ENCODE measurements around the gene ATP5PB.

The ATP5PB gene

GRCh38 chr1:111446967-111447892, 2.0 kb upstream of the ATP5PB start:
- DNase-seq (ENCODE audit: low read depth in 3 of 3) = no peak

DNA sequence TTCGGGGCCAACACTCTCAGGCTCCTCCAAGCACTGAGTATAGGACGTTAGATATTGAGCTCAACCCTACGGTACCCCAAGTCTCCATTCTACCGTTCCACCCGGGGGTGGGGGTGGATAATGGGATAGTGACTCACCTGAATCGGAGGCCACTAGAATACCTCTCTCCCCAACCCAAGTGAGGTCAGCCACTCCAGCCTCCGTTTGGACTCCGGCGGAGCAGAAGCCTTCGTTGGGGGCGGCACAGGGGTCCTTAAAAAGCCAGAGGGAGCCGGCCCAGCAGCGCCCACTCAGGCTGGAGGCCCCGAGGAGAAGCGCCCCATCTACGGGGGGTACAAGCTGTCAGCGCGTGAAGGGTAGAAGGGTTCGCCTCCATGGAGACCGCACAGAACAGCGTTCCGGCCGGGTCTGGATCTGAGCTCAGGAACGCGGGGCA, 764 bp upstream of the ATP5PB start:
- DNase-seq (ENCODE audit: low read depth in 3 of 3) = peak; percentile 4 to 21 (median 6)

DNA sequence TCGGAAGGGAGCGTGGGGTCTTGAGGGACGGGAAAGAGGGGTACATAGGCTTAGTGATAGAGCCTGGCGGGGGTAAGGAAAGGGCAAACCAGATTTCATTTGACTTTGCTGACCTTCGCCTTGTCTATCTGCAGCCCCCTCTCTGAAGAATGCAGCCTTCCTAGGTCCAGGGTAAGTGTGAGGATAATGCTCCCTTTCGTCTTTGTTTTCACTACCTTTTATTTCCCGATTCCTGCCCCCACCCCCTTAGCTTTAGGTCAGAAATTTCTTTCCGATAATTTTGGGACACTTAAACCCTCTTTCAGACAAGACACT, 396 bp downstream of the ATP5PB start:
- DNase-seq (ENCODE audit: low read depth in 3 of 3) = no peak

DNA sequence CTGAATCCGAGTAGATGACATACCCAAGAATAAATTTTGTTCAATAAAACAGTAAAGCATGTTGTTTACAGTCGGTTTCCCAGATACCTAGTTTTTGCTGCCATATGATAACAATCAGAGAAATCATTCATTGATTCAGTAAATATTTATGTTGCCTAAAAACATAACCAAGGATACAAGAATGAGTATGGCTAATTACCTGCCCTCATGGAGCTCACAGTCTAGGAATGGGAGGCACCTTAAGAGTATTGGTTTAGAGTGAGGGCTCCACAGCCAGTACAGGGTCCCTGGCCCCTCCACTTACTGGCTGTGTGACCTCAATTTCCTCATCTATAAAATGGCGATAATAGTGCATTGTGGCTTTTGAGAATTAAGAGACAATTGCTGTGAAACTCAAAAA, 921 bp downstream of the ATP5PB start:
- no peak for DNase-seq (ENCODE audit: low read depth in 3 of 3)

- no peak for DNase-seq (ENCODE audit: low read depth in 3 of 3)
Observed at GRCh38 chr1:111452581-111452980, 3.3 kb downstream of the ATP5PB start.

- no peak for DNase-seq (ENCODE audit: low read depth in 3 of 3)
Observed at GRCh38 chr1:111453706-111454105, 4.4 kb downstream of the ATP5PB start.

GRCh38 chr1:111454859-111455641, 5.8 kb downstream of the ATP5PB start:
- DNase-seq (ENCODE audit: low read depth in 3 of 3) = no peak

GRCh38 chr1:111455642-111456031, 6.4 kb downstream of the ATP5PB start:
- no peak for DNase-seq (ENCODE audit: low read depth in 3 of 3)

- DNase-seq (ENCODE audit: low read depth in 3 of 3) = no peak
Observed at GRCh38 chr1:111461765-111462164, 12.5 kb downstream of the ATP5PB start.

DNA sequence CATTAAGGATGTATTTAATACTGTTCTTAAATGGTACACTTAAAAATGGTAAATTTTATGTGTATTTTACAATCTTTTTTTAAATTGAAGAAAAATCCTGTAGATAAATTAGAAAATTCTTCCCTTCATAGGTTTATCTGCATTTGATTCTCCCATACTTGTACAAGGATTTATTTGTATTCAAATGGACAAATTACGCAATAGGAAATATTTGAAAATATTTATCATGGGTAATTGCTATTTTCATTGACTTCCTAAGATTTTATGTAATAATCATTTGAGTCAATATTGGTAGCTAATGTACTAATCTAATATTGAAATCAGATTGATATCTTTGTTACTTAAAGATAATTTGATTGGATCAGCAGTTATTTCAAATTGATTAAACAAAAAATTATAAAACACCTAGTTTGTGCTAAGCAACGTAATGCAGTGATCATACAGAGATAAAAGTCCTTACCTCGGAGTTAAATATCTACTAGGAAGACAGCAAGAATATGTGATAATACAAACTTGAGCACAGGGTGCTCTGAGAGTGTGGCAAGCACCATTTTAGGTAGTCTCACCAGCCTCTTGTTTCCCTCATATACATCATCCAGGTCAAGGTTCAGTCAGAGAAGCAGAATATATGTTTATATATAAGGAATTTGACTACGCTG, 13.2 kb downstream of the ATP5PB start:
- DNase-seq (ENCODE audit: low read depth in 3 of 3) = no peak

- no peak for DNase-seq (ENCODE audit: low read depth in 3 of 3)
Observed at GRCh38 chr1:111463029-111463683, 13.9 kb downstream of the ATP5PB start.

- no peak for DNase-seq (ENCODE audit: low read depth in 3 of 3)
Observed at GRCh38 chr1:111465754-111466153, 16.5 kb downstream of the ATP5PB start.

DNA sequence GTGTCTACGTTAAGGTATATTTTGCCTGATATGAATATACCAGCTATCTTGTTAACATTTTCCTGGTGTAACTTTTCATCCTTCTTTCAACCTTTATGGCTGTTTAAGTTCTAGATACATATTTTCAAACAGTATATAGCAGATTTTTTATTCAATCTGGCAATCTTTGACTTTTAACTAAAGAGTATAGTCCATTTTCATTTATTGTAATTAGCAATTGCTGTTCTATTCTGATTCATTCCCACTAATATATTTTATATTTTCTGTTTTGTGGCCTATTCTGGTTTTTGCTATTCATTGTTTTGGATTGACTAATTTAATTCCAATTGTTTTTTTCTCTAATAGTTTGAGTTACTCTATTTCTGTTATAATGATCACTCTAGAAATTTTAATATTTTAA, 17.2 kb downstream of the ATP5PB start:
- DNase-seq (ENCODE audit: low read depth in 3 of 3) = no peak

GRCh38 chr1:111467865-111468716, 18.8 kb downstream of the ATP5PB start:
- no peak for DNase-seq (ENCODE audit: low read depth in 3 of 3)

- no peak for DNase-seq (ENCODE audit: low read depth in 3 of 3)
Observed at GRCh38 chr1:111468717-111469100, 19.4 kb downstream of the ATP5PB start.

DNA sequence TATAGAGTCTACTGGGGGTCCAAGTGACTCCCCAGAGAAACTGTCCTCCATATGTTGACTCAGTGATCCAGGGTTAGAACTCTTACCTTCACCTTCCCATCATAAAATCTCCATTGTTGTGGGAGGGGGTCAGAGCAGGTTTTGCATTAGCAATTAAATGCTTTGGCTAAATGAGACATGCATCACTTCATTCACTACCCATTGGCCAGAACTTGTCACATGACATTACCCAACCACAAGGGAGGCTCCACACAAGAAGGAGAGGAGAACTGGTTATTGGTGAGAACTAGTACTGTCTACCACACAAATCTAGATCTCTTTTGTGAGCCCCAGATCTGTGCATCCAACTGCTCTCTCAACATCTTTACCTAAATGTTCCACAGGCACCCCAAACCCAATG, 20.3 kb downstream of the ATP5PB start:
- no peak for DNase-seq (ENCODE audit: low read depth in 3 of 3)

GRCh38 chr1:111470596-111470995, 21.3 kb downstream of the ATP5PB start:
- no peak for DNase-seq (ENCODE audit: low read depth in 3 of 3)

DNA sequence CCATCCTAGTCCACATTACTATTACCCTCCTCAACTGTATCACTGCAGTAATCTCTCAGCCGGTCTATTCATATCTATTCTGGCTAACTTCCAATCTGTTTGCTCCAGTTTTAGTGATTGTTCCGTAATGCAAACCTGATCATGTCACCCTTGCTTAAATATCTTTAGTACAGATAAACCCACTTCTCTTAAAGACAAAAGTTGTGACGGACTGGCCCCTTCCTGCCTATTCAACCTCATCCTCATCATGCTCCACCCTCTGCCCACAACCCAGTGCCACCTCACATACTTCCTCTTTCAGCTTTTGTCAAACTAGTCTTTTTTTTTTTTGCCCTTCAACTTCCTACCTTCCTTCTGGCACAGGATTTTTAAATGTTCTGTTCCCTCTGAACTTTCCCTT, 21.7 kb downstream of the ATP5PB start:
- DNase-seq (ENCODE audit: low read depth in 3 of 3) = peak; percentile 22 to 56 (median 32)

DNA sequence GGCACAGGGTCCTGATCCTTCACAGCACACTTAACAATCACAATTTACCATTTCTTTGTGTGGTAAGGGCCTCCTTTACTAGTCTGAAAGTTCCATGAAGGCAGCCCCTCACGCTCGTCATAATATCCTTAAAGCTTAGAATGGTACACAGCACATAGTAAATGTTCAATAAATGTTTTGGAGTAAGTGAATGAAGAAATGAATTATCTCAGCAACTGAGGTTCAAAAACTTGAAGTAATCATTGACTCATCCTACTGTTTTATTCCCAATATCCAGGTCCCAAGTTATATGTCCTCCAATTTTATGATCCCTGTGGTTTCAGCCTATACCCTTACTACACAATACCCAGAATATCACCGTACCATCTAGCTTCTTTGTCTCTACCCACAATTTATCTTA, 22.3 kb downstream of the ATP5PB start:
- no peak for DNase-seq (ENCODE audit: low read depth in 3 of 3)

DNA sequence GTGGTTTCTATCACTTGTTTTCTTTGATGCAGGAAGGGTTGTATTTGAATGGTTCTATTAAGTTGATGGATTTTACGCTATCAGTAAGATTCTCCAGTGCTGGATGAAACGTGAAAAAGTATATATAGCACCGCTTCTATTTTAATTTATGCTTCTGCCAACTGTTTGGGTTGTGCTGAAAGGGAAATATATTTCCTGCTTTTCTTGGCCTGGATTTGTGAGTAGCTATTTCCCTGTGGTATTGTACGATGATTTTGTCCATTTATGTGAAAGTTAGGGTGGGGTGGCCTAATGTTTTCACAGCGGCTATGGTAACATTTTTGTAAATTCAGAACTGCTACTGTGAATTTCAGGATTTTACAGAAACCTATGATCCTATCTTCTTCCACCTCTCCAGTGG, 24.8 kb downstream of the ATP5PB start:
- DNase-seq (ENCODE audit: low read depth in 3 of 3) = no peak

DNA sequence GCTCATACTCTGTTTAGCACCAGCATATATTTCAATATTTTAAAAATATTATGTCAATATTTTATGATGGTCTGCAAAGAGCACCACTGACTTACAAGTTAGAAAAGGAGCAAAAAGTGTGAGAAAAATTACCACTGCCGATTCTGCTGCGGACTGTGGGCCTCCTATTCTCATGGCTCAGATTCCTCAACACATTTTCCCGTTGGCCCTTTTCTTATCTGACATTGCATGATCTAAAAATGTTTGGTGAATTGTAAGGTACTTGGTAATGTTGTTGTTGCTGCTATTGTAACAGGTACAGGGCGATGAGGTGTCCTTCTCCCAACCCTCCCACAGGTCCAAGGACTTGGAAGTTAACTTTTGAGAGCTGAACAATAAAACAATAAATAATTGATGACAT, 25.3 kb downstream of the ATP5PB start:
- DNase-seq (ENCODE audit: low read depth in 3 of 3) = no peak
